ENCODE measurements around the gene RPS21. TPM values are rescaled to one million over a fixed set of nuclear protein-coding genes. Genes with fewer than 3 reads are reported as not detected.

The RPS21 gene
- total RNA-seq, 2 experiments from 2014 or later: 3,015 to 3,210 TPM

GRCh38 chr20:62359491-62360121, 27.3 kb upstream of the RPS21 start:
- ATAC-seq (ENCODE audit: poor library complexity) (no peak), DNase-seq (no peak)
- Histone ChIP-seq H3K4me3 (ENCODE audit: low read length) (no peak overlapping the region), H3K9me3 (ENCODE audit: control insufficient read depth in 1 of 2, insufficient read depth in 1 of 2, low read length in 2 of 2) (peaks cover 0 to 7% of the 10 kb centered on the region in 2 experiments), H3K36me3 (ENCODE audit: insufficient read depth, low read length) (no peaks in the 10 kb centered on the region), H3K4me1 (ENCODE audit: insufficient read depth, low read length) (no peaks in the 10 kb centered on the region), H3K27ac (ENCODE audit: low read depth in 1 of 2, low read length in 2 of 2) (no peak overlapping the region), H3K27me3 (ENCODE audit: control insufficient read depth in 1 of 2, insufficient read depth in 2 of 2, low read length in 2 of 2) (peaks cover 5 to 17% of the 10 kb centered on the region in 2 experiments)
- Mint-ChIP-seq H3K27ac (no peak overlapping the region), H3K27me3 (peaks cover 12% of the 10 kb centered on the region), H3K4me3 (no peak overlapping the region), H3K4me1 (ENCODE audit: low read depth) (no peaks in the 10 kb centered on the region), H3K9me3 (no peaks in the 10 kb centered on the region), H3K36me3 (ENCODE audit: low read depth) (no peaks in the 10 kb centered on the region)
- POLR2A ChIA-PET: no interaction called here
- intact Hi-C loops (cut with DNase I, micrococcal nuclease): no loop called here
- CTCF ChIA-PET: no interaction called here
- TF ChIP-seq, protein P1, sequence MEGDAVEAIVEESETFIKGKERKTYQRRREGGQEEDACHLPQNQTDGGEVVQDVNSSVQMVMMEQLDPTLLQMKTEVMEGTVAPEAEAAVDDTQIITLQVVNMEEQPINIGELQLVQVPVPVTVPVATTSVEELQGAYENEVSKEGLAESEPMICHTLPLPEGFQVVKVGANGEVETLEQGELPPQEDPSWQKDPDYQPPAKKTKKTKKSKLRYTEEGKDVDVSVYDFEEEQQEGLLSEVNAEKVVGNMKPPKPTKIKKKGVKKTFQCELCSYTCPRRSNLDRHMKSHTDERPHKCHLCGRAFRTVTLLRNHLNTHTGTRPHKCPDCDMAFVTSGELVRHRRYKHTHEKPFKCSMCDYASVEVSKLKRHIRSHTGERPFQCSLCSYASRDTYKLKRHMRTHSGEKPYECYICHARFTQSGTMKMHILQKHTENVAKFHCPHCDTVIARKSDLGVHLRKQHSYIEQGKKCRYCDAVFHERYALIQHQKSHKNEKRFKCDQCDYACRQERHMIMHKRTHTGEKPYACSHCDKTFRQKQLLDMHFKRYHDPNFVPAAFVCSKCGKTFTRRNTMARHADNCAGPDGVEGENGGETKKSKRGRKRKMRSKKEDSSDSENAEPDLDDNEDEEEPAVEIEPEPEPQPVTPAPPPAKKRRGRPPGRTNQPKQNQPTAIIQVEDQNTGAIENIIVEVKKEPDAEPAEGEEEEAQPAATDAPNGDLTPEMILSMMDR (IDR thresholded peaks at IDR 0.05): no peak

GRCh38 chr20:62360854-62361798, 25.8 kb upstream of the RPS21 start:
- ChIA-PET POLR2A (no interaction called here), CTCF (no interaction called here)
- Mint-ChIP-seq H3K27ac (no peak overlapping the region), H3K36me3 (ENCODE audit: low read depth) (no peaks in the 10 kb centered on the region), H3K27me3 (peaks cover 19% of the 10 kb centered on the region), H3K4me1 (ENCODE audit: low read depth) (no peaks in the 10 kb centered on the region), H3K4me3 (no peak overlapping the region), H3K9me3 (no peaks in the 10 kb centered on the region)
- no peak overlapping the region for H3K27ac ChIP-seq (ENCODE audit: low read depth in 1 of 2, low read length in 2 of 2)
- intact Hi-C loops (cut with DNase I, micrococcal nuclease): no loop called here
- H3K36me3 ChIP-seq (ENCODE audit: insufficient read depth, low read length): no peaks in the 10 kb centered on the region
- DNase-seq (no peak), ATAC-seq (ENCODE audit: poor library complexity) (no peak)
- no peak overlapping the region for H3K4me3 ChIP-seq (ENCODE audit: low read length)
- peaks cover 0 to 7% of the 10 kb centered on the region in 2 experiments for H3K9me3 ChIP-seq (ENCODE audit: control insufficient read depth in 1 of 2, insufficient read depth in 1 of 2, low read length in 2 of 2)
- H3K27me3 ChIP-seq (ENCODE audit: control insufficient read depth in 1 of 2, insufficient read depth in 2 of 2, low read length in 2 of 2): peaks cover 17 to 25% of the 10 kb centered on the region in 2 experiments
- TF ChIP-seq, protein P1 (IDR thresholded peaks at IDR 0.05): no peak
- peaks cover 4% of the 10 kb centered on the region for H3K4me1 ChIP-seq (ENCODE audit: insufficient read depth, low read length)

GRCh38 chr20:62361799-62362589, 24.9 kb upstream of the RPS21 start:
- H3K27me3 ChIP-seq (ENCODE audit: control insufficient read depth in 1 of 2, insufficient read depth in 2 of 2, low read length in 2 of 2): peaks cover 19 to 24% of the 10 kb centered on the region in 2 experiments

More at GRCh38 chr20:62361799-62362589, 24.9 kb upstream of the RPS21 start:
- H3K4me3 Mint-ChIP-seq: no peak overlapping the region
- ChIA-PET POLR2A (no interaction called here), CTCF (no interaction called here)
- ATAC-seq (ENCODE audit: poor library complexity) (no peak), DNase-seq (no peak)
- TF ChIP-seq, protein P1 (IDR thresholded peaks at IDR 0.05): no peak
- intact Hi-C loops (cut with DNase I, micrococcal nuclease): no loop called here
- no peaks in the 10 kb centered on the region for H3K36me3 ChIP-seq (ENCODE audit: insufficient read depth, low read length)
- H3K9me3 ChIP-seq (ENCODE audit: control insufficient read depth in 1 of 2, insufficient read depth in 1 of 2, low read length in 2 of 2): peaks cover 0 to 7% of the 10 kb centered on the region in 2 experiments
- H3K36me3 Mint-ChIP-seq (ENCODE audit: low read depth): no peaks in the 10 kb centered on the region
- H3K27me3 Mint-ChIP-seq: peaks cover 19% of the 10 kb centered on the region
- H3K27ac ChIP-seq (ENCODE audit: low read depth in 1 of 2, low read length in 2 of 2): no peak overlapping the region
- no peak overlapping the region for H3K27ac Mint-ChIP-seq
- H3K4me1 Mint-ChIP-seq (ENCODE audit: low read depth): no peaks in the 10 kb centered on the region
- H3K9me3 Mint-ChIP-seq: no peaks in the 10 kb centered on the region
- H3K4me1 ChIP-seq (ENCODE audit: insufficient read depth, low read length): peaks cover 12% of the 10 kb centered on the region
- no peak overlapping the region for H3K4me3 ChIP-seq (ENCODE audit: low read length)
